NCI-H2196 treated with DMSO at 0.1 percent for 48 hours (cell line): Measurements from ENCODE around the gene PIK3CD.

ENCODE experiments used
- DNase-seq: peaks from one replicate; lab custom pipeline; 2025; ENCODE audit not compliant: unreplicated experiment; lab: John Stamatoyannopoulos, UW

PIK3CD gene

GRCh38 chr1:9764550-9764949 is 113.0 kb downstream of the PIK3CD start:
- DNase-seq = no peak

- no peak for DNase-seq
Observed at GRCh38 chr1:9766759-9767442, 115.4 kb downstream of the PIK3CD start.

- DNase-seq = no peak
Observed at GRCh38 chr1:9767964-9768668, 116.6 kb downstream of the PIK3CD start.

- no peak for DNase-seq
Observed at GRCh38 chr1:9768983-9769382, 117.5 kb downstream of the PIK3CD start.

- DNase-seq = no peak
Observed at GRCh38 chr1:9770298-9770697, 118.8 kb downstream of the PIK3CD start.

GRCh38 chr1:9774712-9775679 is 123.5 kb downstream of the PIK3CD start:
- no peak for DNase-seq

GRCh38 chr1:9776685-9777084 is 125.2 kb downstream of the PIK3CD start:
- no peak for DNase-seq
